ENCODE data around the gene RXFP4.

DNA sequence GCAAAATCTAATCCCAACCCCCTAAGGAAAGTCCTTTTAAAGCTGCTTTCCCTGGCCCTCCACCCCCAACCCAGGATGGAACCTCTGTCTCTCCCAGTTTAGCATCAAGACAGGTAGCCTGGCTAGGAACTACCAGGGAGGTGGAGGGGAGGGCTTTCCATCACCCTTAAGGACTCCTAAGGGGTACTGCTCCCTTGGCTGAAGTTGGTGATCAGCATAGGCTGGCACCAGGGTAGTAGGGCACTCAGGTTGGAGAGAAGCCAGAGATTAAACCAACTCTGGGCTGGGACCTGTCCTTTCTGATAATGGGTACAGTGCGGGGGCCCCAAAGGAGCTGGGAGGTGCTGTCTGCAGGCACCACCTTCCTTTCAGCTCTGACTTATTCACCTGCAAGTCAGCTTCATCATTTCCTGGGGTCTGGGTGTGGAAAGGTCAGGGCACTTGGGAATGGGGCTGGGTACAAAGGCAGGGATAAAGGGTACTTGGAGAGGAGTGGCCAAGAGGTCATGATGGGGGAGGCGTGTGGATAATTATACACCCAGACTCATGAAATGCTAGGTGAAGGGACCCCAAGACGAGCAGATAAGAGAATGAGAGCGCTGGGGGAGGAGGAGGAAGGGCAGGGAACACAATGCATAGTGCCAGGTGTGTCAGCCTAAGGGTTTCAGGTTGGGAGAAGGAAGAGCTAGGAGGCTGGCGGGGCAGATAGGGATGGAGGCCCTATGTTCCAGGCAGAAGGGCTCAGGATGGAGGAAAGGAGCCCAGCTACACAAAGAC, 35.7 kb downstream of the RXFP4 start:
- TF ChIP-seq POLR2A (IDR thresholded peaks at IDR 0.05), result no peak
- TF ChIP-seq CTCF (IDR thresholded peaks at IDR 0.05), result no peak

Data from lower leg skin (tissue), 3 donors.